Nephron (organoid): ENCODE measurements around the gene DMAP1.

Experiments used
- H3K27ac Mint-ChIP-seq, 3 experiments: 2 replicates each; pipeline ENCODE4 v1.8.0; 2020; ENCODE audit warnings: mixed read lengths in 3 of 3, mild to moderate bottlenecking in 2 of 3, moderate library complexity in 1 of 3
- H3K27me3 Mint-ChIP-seq: 2 replicates; pipeline ENCODE4 v1.8.0; 2021; ENCODE audit warnings: low read depth, mild to moderate bottlenecking, moderate library complexity, mixed read lengths
- H3K36me3 Mint-ChIP-seq: 2 replicates; pipeline ENCODE4 v1.8.0; 2020; ENCODE audit warnings: low read depth, mixed read lengths
- H3K4me1 Mint-ChIP-seq: 2 replicates; pipeline ENCODE4 v1.8.0; 2020; ENCODE audit warnings: mixed read lengths
- H3K4me3 Mint-ChIP-seq, 3 experiments: 2 replicates each; pipeline ENCODE4 v1.8.0; 2020; ENCODE audit warnings: mild to moderate bottlenecking in 3 of 3, mixed read lengths in 3 of 3, moderate library complexity in 2 of 3
- H3K9me3 Mint-ChIP-seq: 2 replicates; pipeline ENCODE4 v1.8.0; 2020; ENCODE audit warnings: mixed read lengths
- TF ChIP-seq, protein P1 (sequence below), 3 experiments: fragments of 200-600 bp; sonication (generic); IDR thresholded peaks; one replicate each; pipeline ENCODE4 v1.5.0; 2021; ENCODE audit warnings: antibody characterized with exemption in 3 of 3; ENCODE audit not compliant: unreplicated experiment in 3 of 3

DMAP1 gene

GRCh38 chr1:44244986-44245385, 31.7 kb downstream of the DMAP1 start:
- H3K4me1 Mint-ChIP-seq = peaks cover 25% of the 10 kb centered on the region
- TF ChIP-seq, protein P1, sequence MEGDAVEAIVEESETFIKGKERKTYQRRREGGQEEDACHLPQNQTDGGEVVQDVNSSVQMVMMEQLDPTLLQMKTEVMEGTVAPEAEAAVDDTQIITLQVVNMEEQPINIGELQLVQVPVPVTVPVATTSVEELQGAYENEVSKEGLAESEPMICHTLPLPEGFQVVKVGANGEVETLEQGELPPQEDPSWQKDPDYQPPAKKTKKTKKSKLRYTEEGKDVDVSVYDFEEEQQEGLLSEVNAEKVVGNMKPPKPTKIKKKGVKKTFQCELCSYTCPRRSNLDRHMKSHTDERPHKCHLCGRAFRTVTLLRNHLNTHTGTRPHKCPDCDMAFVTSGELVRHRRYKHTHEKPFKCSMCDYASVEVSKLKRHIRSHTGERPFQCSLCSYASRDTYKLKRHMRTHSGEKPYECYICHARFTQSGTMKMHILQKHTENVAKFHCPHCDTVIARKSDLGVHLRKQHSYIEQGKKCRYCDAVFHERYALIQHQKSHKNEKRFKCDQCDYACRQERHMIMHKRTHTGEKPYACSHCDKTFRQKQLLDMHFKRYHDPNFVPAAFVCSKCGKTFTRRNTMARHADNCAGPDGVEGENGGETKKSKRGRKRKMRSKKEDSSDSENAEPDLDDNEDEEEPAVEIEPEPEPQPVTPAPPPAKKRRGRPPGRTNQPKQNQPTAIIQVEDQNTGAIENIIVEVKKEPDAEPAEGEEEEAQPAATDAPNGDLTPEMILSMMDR (IDR thresholded peaks at IDR 0.05; ENCODE audit: unreplicated experiment in 3 of 3) = no peak
- H3K4me3 Mint-ChIP-seq = no peak overlapping the region
- no peaks in the 10 kb centered on the region for H3K27me3 Mint-ChIP-seq
- peaks cover 32% of the 10 kb centered on the region for H3K36me3 Mint-ChIP-seq
- peak overlapping the region in 1 of 3 experiments; percentile 62 for H3K27ac Mint-ChIP-seq
- H3K9me3 Mint-ChIP-seq = no peaks in the 10 kb centered on the region

- no peak overlapping the region for H3K4me3 Mint-ChIP-seq
- no peaks in the 10 kb centered on the region for H3K9me3 Mint-ChIP-seq
- TF ChIP-seq, protein P1 (IDR thresholded peaks at IDR 0.05; ENCODE audit: unreplicated experiment in 3 of 3) = no peak
- peaks cover 33% of the 10 kb centered on the region for H3K36me3 Mint-ChIP-seq
- no peak overlapping the region for H3K27ac Mint-ChIP-seq
- H3K27me3 Mint-ChIP-seq = no peaks in the 10 kb centered on the region
- H3K4me1 Mint-ChIP-seq = peaks cover 12% of the 10 kb centered on the region
These were observed 33.5 kb downstream of the DMAP1 start for GRCh38 chr1:44246806-44247205.

- H3K27ac Mint-ChIP-seq = peak overlapping the region in 2 of 3 experiments; percentile 14 to 35
- H3K4me3 Mint-ChIP-seq = no peak overlapping the region
- H3K4me1 Mint-ChIP-seq = peaks cover 9% of the 10 kb centered on the region
- peaks cover 21% of the 10 kb centered on the region for H3K36me3 Mint-ChIP-seq
- TF ChIP-seq, protein P1 (IDR thresholded peaks at IDR 0.05; ENCODE audit: unreplicated experiment in 3 of 3) = peak in 1 of 3 experiments; percentile 30
- no peaks in the 10 kb centered on the region for H3K9me3 Mint-ChIP-seq
- no peaks in the 10 kb centered on the region for H3K27me3 Mint-ChIP-seq
These were observed 36.3 kb downstream of the DMAP1 start for GRCh38 chr1:44249543-44249942.

GRCh38 chr1:44250068-44250781, 37.0 kb downstream of the DMAP1 start:
- peaks cover 20% of the 10 kb centered on the region for H3K36me3 Mint-ChIP-seq
- peaks cover 9% of the 10 kb centered on the region for H3K4me1 Mint-ChIP-seq
- TF ChIP-seq, protein P1 (IDR thresholded peaks at IDR 0.05; ENCODE audit: unreplicated experiment in 3 of 3) = no peak
- no peak overlapping the region for H3K27ac Mint-ChIP-seq
- no peaks in the 10 kb centered on the region for H3K27me3 Mint-ChIP-seq
- no peaks in the 10 kb centered on the region for H3K9me3 Mint-ChIP-seq
- H3K4me3 Mint-ChIP-seq = no peak overlapping the region

- peaks cover 23% of the 10 kb centered on the region for H3K36me3 Mint-ChIP-seq
- H3K4me1 Mint-ChIP-seq = peaks cover 9% of the 10 kb centered on the region
- TF ChIP-seq, protein P1 (IDR thresholded peaks at IDR 0.05; ENCODE audit: unreplicated experiment in 3 of 3) = no peak
- no peak overlapping the region for H3K27ac Mint-ChIP-seq
- H3K27me3 Mint-ChIP-seq = no peaks in the 10 kb centered on the region
- H3K4me3 Mint-ChIP-seq = no peak overlapping the region
- H3K9me3 Mint-ChIP-seq = no peaks in the 10 kb centered on the region
These were observed 38.2 kb downstream of the DMAP1 start for GRCh38 chr1:44251486-44251885.
